ENCODE measurements around the gene GRID1.

Gene GRID1

DNA sequence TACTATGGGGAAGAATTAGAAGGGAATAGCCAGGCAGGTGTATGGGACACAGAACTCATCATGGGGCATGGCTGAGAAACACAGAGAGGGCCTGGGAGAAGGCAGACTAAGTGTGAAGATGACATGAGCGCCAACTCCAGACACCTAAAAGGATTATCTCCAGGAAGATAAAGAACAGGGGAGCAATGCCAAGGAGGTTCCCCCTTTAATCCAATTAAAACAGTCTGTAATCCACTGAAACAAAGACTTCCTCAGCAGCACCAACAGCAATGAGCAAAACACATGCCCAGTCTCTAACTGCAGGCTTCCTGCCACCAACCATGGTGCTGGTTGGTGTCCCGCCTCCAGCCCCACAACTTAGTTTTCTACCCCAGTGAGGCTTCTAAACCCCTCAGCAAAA, 108.9 kb downstream of the GRID1 start:
- no peaks in the 10 kb centered on the region for H3K36me3 Mint-ChIP-seq (ENCODE audit: low read depth)
- H3K9me3 Mint-ChIP-seq, result no peaks in the 10 kb centered on the region
- H3K27me3 Mint-ChIP-seq (ENCODE audit: low read depth), result peaks cover 23% of the 10 kb centered on the region
- no peak for TF ChIP-seq CTCF (IDR thresholded peaks at IDR 0.05; ENCODE audit: unreplicated experiment in 3 of 3)
- no peak overlapping the region for H3K4me3 Mint-ChIP-seq
- H3K27ac Mint-ChIP-seq, result no peak overlapping the region
- H3K4me1 Mint-ChIP-seq, result peaks cover 11% of the 10 kb centered on the region

GRCh38 chr10:86256690-86257315, 109.8 kb downstream of the GRID1 start:
- no peak overlapping the region for H3K27ac Mint-ChIP-seq
- H3K4me1 Mint-ChIP-seq, result peaks cover 17% of the 10 kb centered on the region
- H3K9me3 Mint-ChIP-seq, result no peaks in the 10 kb centered on the region
- H3K36me3 Mint-ChIP-seq (ENCODE audit: low read depth), result no peaks in the 10 kb centered on the region
- TF ChIP-seq CTCF (IDR thresholded peaks at IDR 0.05; ENCODE audit: unreplicated experiment in 3 of 3), result no peak
- peaks cover 26% of the 10 kb centered on the region for H3K27me3 Mint-ChIP-seq (ENCODE audit: low read depth)
- H3K4me3 Mint-ChIP-seq, result no peak overlapping the region

DNA sequence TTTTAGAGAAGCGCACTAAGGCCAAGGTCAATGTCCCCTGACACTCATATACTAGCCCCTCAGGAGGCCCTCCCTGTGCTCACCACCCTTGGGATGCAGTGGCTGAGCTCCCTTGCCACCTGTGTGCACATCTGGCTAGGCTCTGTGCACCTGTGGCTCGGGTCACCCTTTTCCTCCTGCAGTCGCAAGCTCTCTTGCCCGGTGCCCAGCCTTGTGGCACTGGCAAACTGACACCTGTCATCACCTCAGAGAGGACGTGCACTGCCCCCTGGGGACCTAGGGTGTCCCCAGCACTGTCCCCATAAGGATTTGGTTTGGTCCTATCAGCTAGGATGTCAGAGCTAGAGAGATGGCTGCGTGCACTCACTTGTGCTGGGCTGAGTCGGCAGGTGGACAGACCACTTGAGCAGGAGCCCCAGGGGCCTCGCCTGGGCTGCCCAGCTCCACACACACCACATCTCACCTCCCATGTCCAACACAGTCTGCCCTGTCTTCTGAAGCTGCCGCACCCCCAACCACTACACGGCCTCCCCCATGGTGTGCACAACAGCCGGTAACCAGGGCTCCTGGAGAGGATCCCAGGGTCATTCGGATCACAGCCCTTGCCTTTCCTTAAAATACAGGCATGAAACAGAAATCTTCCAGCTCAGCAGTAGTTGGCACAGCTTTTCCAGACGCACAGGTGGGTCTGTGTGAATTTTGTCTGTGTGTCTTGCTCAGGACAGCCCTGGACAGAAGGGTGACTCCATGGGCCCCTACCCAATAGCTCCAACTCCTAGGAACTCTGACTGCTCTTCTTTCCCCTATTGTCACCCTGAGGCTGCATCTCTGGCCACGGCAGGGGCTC, 111.0 kb downstream of the GRID1 start:
- H3K27me3 Mint-ChIP-seq (ENCODE audit: low read depth), result peaks cover 16% of the 10 kb centered on the region
- TF ChIP-seq CTCF (IDR thresholded peaks at IDR 0.05; ENCODE audit: unreplicated experiment in 3 of 3), result no peak
- H3K9me3 Mint-ChIP-seq, result no peaks in the 10 kb centered on the region
- H3K4me1 Mint-ChIP-seq, result peaks cover 17% of the 10 kb centered on the region
- no peak overlapping the region for H3K27ac Mint-ChIP-seq
- H3K36me3 Mint-ChIP-seq (ENCODE audit: low read depth), result no peaks in the 10 kb centered on the region
- no peak overlapping the region for H3K4me3 Mint-ChIP-seq

DNA sequence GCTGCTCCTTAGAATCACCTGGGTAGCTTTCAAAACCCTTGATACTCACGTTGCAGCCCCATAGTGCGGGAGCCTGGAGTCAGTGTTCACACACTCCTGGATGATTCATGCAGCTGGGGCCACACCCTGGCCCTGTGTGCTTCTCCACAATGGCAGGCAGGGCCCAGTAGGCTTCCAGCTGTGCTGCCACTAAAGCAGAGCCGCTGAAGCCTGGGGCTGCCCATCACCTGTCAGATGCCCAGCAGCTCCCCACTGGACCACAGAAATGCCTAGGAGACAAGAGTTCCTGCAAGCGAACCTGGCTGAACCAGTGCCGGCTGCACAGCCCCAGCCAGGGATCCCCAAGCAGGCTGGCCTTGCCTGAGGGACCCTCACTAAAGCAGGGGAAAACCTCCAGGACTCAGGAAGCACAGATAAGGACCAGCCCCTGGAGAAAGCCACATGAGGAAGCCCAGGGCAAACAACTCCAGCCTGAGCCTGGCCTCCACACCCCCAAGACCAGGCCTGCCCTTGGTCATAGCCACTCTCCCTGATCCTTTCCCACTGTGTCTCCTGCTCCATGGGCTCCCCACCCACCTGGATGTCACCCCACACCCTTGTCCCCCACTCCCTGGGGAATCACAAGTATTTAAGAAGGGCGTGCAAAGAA, 111.9 kb downstream of the GRID1 start:
- Mint-ChIP-seq H3K4me1 (peaks cover 17% of the 10 kb centered on the region), H3K27ac (no peak overlapping the region), H3K27me3 (ENCODE audit: low read depth) (peaks cover 9% of the 10 kb centered on the region), H3K36me3 (ENCODE audit: low read depth) (no peaks in the 10 kb centered on the region), H3K4me3 (no peak overlapping the region), H3K9me3 (peaks cover 5% of the 10 kb centered on the region)
- no peak for TF ChIP-seq CTCF (IDR thresholded peaks at IDR 0.05; ENCODE audit: unreplicated experiment in 3 of 3)

DNA sequence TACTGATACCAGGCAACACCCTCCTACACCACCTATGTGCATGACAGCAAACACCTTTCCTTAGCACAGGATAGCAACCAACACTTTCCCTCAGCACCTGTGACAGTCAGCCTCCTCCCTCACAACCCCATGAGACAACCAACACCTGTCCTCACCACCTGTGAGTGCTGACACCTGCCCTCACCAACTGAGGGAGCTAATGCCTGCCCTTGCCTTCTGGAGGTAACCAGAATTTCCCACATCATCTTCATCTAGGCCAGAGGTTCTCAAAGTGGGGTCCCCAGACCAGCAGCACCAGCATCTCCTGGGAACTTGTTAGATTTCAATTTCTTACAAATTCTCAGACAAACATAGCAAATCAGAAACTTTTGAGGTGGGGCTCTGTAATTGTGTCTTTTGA, 112.5 kb downstream of the GRID1 start:
- peaks cover 5% of the 10 kb centered on the region for H3K9me3 Mint-ChIP-seq
- H3K27ac Mint-ChIP-seq, result no peak overlapping the region
- H3K36me3 Mint-ChIP-seq (ENCODE audit: low read depth), result no peaks in the 10 kb centered on the region
- H3K27me3 Mint-ChIP-seq (ENCODE audit: low read depth), result peaks cover 9% of the 10 kb centered on the region
- no peak overlapping the region for H3K4me3 Mint-ChIP-seq
- H3K4me1 Mint-ChIP-seq, result peaks cover 17% of the 10 kb centered on the region
- no peak for TF ChIP-seq CTCF (IDR thresholded peaks at IDR 0.05; ENCODE audit: unreplicated experiment in 3 of 3)

Measured in nephron (organoid).